NK-92 (cell line): ENCODE measurements around the gene ACOT6.
"Not testable (repeated sequence)": the region's sequence is repeated elsewhere in the genome, so short reads cannot be mapped to it uniquely, and the experiment has no call there.

ENCODE experiments used
- DNase-seq: peaks from one replicate; lab custom pipeline; 2025; ENCODE audit not compliant: unreplicated experiment; lab: John Stamatoyannopoulos, UW

Gene ACOT6

DNA sequence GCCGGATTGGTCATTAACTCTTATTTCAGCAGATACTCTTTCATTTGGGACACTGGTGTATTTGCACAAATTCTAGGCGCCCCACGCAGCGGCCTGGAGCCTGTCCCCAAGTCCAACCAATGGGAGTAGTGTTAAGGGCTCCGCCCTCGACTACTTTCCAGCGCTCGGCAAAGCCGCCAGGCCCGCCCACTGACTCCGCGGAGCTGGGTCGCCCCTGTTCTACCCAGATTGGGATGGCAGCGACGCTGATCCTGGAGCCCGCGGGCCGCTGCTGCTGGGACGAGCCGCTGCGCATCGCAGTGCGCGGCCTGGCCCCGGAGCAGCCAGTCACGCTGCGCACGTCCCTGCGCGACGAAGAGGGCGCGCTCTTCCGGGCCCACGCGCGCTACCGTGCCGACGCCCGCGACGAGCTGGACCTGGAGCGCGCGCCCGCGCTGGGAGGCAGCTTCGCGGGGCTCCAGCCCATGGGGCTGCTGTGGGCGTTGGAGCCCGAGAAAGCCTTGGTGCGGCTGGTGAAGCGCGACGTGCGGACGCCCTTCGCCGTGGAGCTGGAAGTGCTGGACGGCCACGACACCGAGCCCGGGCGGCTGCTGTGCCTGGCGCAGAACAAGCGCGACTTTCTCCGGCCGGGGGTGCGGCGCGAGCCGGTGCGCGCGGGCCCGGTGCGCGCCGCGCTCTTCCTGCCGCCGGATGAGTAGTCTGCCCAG is at the start of gene ACOT6:
Gene ACOT6, plus strand, starts transcription at position 179 of the 707 bp plus-strand sequence. Its CDS starts 55 bp downstream, at position 234.
- no peak for DNase-seq

DNA sequence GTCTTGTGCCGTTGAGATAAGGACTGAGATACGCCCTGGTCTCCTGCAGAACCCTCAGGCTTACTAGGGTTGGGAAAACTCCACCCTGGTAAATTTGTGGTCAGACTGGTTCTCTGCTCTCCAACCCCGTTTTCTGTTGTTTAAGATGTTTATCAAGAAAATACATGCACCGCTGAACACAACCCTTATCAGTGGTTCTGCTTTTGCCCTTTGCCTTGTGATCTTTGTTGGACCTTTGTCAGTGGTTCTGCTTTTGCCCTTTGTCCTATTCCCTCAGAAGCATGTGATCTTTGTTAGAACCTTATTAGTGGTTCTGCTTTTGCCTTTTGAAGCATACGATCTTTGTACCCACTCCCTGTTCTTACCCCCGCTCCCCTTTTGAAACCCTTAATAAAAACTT is 49.6 kb upstream of the ACOT6 start:
- DNase-seq: not testable (repeated sequence)

- DNase-seq: not testable (repeated sequence)
These were observed 45.9 kb upstream of the ACOT6 start for GRCh38 chr14:73566431-73566830.

GRCh38 chr14:73566935-73567334 is 45.4 kb upstream of the ACOT6 start:
- not testable (repeated sequence) for DNase-seq

DNA sequence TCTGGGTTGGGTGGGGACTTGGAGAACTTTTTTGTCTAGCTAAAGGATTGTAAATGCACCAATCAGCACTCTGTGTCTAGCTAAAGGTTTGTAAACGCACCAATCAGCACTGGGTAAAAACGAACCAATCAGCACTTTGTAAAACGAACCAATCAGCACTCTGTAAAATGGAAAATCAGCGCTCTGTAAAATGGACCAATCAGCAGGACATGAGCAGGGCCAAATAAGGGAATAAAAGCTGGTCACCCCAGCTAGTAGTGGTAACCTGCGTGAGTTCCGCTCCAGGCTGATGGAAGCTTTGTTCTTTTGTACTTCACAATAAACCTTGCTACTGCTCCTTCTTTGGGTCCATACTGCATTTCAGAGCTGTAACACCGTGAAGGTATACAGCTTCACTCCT is 45.0 kb upstream of the ACOT6 start:
- no peak for DNase-seq

- DNase-seq: no peak
These were observed 44.1 kb upstream of the ACOT6 start for GRCh38 chr14:73567951-73568885.

DNA sequence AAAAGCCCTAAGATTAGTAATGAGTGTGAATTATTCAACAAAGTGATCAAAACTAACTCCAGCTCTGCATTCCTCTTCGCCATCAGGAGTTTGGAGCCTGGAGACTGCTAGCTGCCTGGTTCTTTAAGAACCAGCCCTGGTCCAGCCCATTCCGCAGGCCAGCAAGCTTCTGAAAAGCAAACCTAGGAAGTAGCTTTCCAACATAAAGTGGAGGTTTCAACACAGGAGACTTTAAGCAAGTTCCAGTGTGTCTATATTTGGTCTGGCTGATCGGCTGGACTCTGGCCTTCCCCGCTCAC is 43.5 kb upstream of the ACOT6 start:
- not testable (repeated sequence) for DNase-seq

DNA sequence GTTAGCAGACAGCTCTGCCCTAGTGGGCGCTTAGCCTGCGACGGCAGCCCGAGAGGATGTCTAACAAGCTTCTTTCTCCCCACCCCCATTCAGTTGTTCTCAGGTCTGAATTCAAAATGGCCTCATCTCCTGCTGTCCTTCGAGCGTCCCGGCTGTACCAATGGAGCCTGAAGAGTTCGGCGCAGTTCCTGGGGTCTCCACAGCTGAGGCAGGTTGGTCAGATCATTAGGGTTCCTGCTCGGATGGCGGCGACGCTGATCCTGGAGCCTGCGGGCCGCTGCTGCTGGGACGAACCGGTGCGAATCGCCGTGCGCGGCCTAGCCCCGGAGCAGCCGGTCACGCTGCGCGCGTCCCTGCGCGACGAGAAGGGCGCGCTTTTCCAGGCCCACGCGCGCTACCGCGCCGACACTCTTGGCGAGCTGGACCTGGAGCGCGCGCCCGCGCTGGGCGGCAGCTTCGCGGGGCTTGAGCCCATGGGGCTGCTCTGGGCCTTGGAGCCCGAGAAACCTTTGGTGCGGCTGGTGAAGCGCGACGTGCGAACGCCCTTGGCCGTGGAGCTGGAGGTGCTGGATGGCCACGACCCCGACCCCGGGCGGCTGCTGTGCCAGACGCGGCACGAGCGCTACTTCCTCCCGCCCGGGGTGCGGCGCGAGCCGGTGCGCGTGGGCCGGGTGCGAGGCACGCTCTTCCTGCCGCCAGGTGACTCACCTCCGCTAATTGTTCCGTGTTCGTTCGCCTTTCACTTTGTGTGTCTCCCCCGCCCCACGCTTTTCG is 42.9 kb upstream of the ACOT6 start, which contains the start of gene ACOT2:
Gene ACOT2, plus strand, starts transcription at position 29 of the 774 bp plus-strand sequence. Its CDS starts 28 bp downstream, at position 57.
- DNase-seq: not testable (repeated sequence)

DNA sequence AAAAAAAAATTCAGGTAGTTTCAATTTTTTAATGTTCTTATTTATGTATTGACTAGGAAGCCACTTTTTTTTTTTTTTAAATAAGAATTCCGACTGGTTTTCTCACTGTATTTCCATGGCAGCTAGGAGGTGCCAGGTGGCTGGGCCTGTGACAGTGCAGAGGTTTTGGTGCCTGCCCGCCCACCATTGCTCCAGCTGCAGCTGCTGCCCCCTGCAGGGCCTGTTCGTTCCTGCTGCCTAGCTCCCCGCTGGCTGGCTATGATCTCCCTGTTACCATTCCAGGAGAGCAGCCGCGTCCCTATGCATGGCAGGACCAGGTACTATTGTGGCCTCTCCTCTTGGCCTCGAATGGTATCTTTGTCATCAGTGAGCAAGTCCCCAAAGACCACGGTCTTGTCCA is 41.4 kb upstream of the ACOT6 start:
- DNase-seq: not testable (repeated sequence)

- not testable (repeated sequence) for DNase-seq
These were observed 39.3 kb upstream of the ACOT6 start for GRCh38 chr14:73573034-73573433.

DNA sequence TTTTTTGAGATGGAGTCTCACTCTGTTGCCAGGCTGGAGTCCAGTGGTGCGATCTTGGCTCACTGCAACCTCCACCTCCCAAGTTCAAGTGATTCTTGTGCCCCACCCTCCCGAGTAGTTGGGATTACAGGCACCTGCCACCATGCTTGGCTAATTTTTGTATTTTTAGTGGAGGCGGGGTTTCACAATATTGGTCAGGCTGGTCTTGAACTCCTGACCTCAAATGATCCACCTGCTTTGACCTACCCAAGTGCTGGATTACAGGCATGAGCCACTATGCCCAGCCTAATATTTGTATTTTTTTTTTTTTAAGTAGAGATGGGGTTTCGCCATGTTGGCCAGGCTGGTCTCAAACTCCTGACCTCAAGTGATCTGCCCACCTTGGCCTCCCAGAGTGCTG is 38.6 kb upstream of the ACOT6 start:
- DNase-seq: not testable (repeated sequence)

DNA sequence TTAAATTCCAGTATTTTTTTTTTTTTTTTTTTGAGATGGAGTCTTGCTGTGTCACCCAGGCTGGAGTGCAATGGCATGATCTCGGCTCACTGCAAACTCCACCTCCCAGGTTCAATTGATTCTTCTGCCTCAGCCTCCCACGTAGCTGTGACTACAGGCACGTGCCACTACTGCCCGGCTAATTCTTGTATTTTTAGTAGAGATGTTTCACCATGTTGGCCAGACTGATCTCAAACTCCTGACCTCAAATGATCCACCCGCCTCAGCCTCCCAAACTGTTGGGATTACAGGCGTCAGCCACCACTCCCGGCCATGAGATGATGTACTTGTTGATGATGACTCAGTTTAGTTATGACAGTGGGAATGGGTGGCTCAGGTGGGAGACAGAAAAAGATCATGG is 38.1 kb upstream of the ACOT6 start:
- not testable (repeated sequence) for DNase-seq

DNA sequence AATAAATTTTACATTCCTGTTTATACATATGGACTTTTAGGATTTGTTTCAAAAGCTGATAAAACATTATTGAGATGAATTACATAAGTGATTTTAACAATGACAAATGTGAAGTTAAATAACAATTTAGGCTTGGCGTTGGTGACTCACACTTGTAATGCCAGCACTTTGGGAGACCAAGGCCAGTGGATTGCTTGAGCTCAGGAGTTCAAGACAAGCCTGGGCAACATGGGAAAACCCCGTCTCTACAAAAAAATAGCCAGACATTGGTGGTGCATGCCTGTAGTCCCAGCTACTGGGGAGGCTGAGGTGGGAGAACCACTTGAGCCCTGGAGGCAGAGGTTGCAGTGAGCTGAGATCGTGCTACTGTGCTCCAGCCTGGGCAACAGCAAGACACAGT is 35.9 kb upstream of the ACOT6 start:
- DNase-seq: no peak

GRCh38 chr14:73577214-73577613 is 35.1 kb upstream of the ACOT6 start:
- not testable (repeated sequence) for DNase-seq

DNA sequence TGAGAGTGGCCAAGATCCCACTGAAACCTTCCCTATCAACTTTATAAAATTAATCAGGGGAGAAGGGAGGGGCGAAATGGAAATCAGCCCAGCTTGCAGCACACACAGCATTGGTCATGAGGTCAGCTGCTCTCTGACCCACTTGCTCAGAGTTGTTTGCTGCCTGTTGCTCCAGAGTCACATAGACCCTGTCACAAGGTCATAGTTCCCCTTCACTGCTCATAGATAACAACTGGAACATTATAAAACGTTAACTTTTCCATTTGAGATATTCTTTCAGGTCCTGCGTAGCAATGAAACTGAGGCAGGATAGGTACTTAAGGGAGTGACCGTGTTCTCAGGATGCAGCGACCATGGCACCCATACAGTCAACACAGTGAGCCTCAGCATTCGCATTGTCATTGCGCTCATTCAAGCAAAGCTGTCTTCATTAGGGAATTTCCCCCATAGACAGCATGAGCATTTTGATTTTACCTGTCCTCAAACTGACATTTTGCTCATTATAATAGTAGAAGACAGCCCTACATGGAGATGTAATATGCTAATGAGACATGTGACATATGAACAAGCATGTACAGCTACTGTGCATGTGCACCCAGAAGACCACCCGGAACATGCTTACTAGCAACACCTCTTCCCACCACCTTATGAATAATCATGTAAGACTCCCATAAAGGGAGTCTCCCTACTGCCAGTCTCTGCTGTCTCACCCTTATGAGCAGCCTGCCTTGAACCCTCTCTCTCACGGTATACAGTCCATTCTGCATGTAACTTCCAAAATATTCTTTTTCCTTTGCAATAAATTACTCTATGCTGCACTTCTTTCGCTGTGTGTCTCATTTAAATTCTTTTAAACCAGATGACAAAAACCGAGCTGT is 30.0 kb upstream of the ACOT6 start:
- DNase-seq: not testable (repeated sequence)

DNA sequence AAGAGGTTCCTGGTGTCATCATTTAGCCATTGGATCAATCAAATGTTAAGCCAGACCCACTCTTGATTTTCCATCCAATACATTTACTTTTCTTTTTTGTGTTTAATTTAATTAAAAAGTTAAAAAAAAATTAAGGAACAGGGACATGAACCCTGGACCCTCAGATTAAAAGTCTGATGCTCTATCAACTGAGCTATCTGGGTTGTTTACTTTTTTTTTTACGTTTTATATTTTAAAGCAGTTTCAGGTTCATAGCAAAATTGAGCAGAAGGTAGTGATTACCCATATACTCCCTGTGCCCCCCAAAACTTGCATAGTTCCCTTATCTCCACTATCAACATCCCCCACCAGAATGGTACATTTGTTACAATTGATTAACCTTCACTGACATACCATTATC is 23.6 kb upstream of the ACOT6 start:
- DNase-seq: no peak

GRCh38 chr14:73589116-73589515 is 23.2 kb upstream of the ACOT6 start:
- DNase-seq: no peak

DNA sequence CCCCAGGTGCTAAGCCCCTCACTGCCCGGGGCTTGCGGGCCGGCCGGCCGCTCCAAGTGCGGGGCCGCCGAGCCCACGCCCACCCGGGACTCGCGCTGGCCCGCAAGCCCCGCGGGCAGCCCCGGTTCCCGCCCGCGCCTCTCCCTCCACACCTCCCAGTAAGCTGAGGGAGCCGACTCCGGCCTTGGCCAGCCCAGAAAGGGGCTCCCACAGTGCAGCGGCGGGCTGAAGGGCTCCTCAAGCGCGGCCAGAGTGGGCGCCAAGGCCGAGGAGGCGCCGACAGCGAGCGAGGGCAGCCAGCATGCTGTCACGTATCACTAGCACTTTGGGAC is 21.7 kb upstream of the ACOT6 start:
- DNase-seq: not testable (repeated sequence)

GRCh38 chr14:73591690-73592449 is 20.4 kb upstream of the ACOT6 start, which contains the start of gene ACOT4:
TSS of gene ACOT4 (plus strand) at chr14:73591873. CDS start at chr14:73591960, 87 bp downstream.
- no peak for DNase-seq

GRCh38 chr14:73594491-73594890 is 17.8 kb upstream of the ACOT6 start:
- no peak for DNase-seq
